Mesothelial cell of epicardium (in vitro differentiated cells): ENCODE measurements around the gene CDR2. TPM values are rescaled to one million over a fixed set of nuclear protein-coding genes. Genes with fewer than 3 reads are reported as not detected.
A peak's percentile ranks its signal among the peaks of the same experiment; 100 is the strongest.
"Not testable (repeated sequence)": the region's sequence is repeated elsewhere in the genome, so short reads cannot be mapped to it uniquely, and the experiment has no call there.

Experiments used
- DNase-seq, 2 experiments: peaks; one replicate each; pipeline ENCODE4 v3.0.0; 2021; ENCODE audit warnings: low spot score in 2 of 2; ENCODE audit not compliant: unreplicated experiment in 2 of 2
- H3K27ac Mint-ChIP-seq: 2 replicates; pipeline ENCODE4 v1.8.0; 2021; ENCODE audit warnings: mixed read lengths
- H3K27me3 Mint-ChIP-seq: 2 replicates; pipeline ENCODE4 v1.8.0; 2021; ENCODE audit warnings: low read depth, mixed read lengths
- H3K36me3 Mint-ChIP-seq: 2 replicates; pipeline ENCODE4 v1.8.0; 2021; ENCODE audit warnings: mixed read lengths
- H3K4me1 Mint-ChIP-seq: 2 replicates; pipeline ENCODE4 v1.8.0; 2021; ENCODE audit warnings: mixed read lengths
- H3K4me3 Mint-ChIP-seq: 2 replicates; pipeline ENCODE4 v1.8.0; 2021; ENCODE audit warnings: mild to moderate bottlenecking, moderate library complexity, mixed read lengths
- H3K9me3 Mint-ChIP-seq: 2 replicates; pipeline ENCODE4 v1.8.0; 2021; ENCODE audit warnings: mixed read lengths
- CTCF ChIP-seq: fragments of 200-600 bp; sonication (generic); IDR thresholded peaks from one replicate; pipeline ENCODE4 v1.5.0; 2021; ENCODE audit warnings: antibody characterized with exemption; ENCODE audit not compliant: unreplicated experiment
- total RNA-seq: library from RNA; stranded (reverse); gene quantifications from 3 replicates; pipeline ENCODE4 v1.2.1, GENCODE V29; 2021

CDR2 gene
- total RNA-seq, 1 donor from 2014 or later: 33.0 TPM

- H3K4me3 Mint-ChIP-seq: no peak overlapping the region
- DNase-seq: no peak
- no peak overlapping the region for H3K27ac Mint-ChIP-seq
- H3K9me3 Mint-ChIP-seq: no peaks in the 10 kb centered on the region
- no peaks in the 10 kb centered on the region for H3K27me3 Mint-ChIP-seq
- H3K4me1 Mint-ChIP-seq: peaks cover 30% of the 10 kb centered on the region
- no peak for TF ChIP-seq CTCF
- H3K36me3 Mint-ChIP-seq: peaks cover 12% of the 10 kb centered on the region
Measured at GRCh38 chr16:22355487-22355908, 18.9 kb downstream of the CDR2 start.

- Mint-ChIP-seq H3K27me3 (no peaks in the 10 kb centered on the region), H3K4me3 (no peak overlapping the region), H3K9me3 (no peaks in the 10 kb centered on the region), H3K4me1 (peaks cover 30% of the 10 kb centered on the region), H3K36me3 (peaks cover 21% of the 10 kb centered on the region), H3K27ac (peak overlapping the region; percentile 93)
- DNase-seq: no peak
- no peak for TF ChIP-seq CTCF
Measured at GRCh38 chr16:22353933-22354541, 20.4 kb downstream of the CDR2 start.

GRCh38 chr16:22353191-22353919 is 21.1 kb downstream of the CDR2 start:
- Mint-ChIP-seq H3K36me3 (peaks cover 26% of the 10 kb centered on the region), H3K27me3 (no peaks in the 10 kb centered on the region)

GRCh38 chr16:22352723-22353122 is 21.7 kb downstream of the CDR2 start:
- TF ChIP-seq CTCF: no peak
- DNase-seq: no peak
- Mint-ChIP-seq H3K4me3 (no peak overlapping the region), H3K36me3 (peaks cover 26% of the 10 kb centered on the region), H3K27ac (no peak overlapping the region), H3K4me1 (peaks cover 24% of the 10 kb centered on the region), H3K9me3 (no peaks in the 10 kb centered on the region), H3K27me3 (no peaks in the 10 kb centered on the region)

More at GRCh38 chr16:22353191-22353919, 21.1 kb downstream of the CDR2 start:
- peaks cover 30% of the 10 kb centered on the region for H3K4me1 Mint-ChIP-seq
- TF ChIP-seq CTCF: no peak
- peak overlapping the region; percentile 93 for H3K27ac Mint-ChIP-seq
- no peaks in the 10 kb centered on the region for H3K9me3 Mint-ChIP-seq
- no peak for DNase-seq
- no peak overlapping the region for H3K4me3 Mint-ChIP-seq

GRCh38 chr16:22352140-22352539 is 22.3 kb downstream of the CDR2 start:
- Mint-ChIP-seq H3K9me3 (no peaks in the 10 kb centered on the region), H3K27ac (no peak overlapping the region), H3K36me3 (peaks cover 29% of the 10 kb centered on the region), H3K4me3 (no peak overlapping the region), H3K4me1 (peaks cover 22% of the 10 kb centered on the region), H3K27me3 (no peaks in the 10 kb centered on the region)
- no peak for DNase-seq
- TF ChIP-seq CTCF: no peak

- H3K27me3 Mint-ChIP-seq, H3K9me3 Mint-ChIP-seq, DNase-seq, H3K4me3 Mint-ChIP-seq, H3K27ac Mint-ChIP-seq: not testable (repeated sequence)
- H3K4me1 Mint-ChIP-seq: peaks cover 22% of the 10 kb centered on the region
- H3K36me3 Mint-ChIP-seq: peaks cover 36% of the 10 kb centered on the region
Measured at GRCh38 chr16:22351017-22351416, 23.4 kb downstream of the CDR2 start.
